Activated T-cell treated with anti-CD3 and anti-CD28 coated beads, Interleukin-2, amount 50 U/mL, for 24 hours (primary cell): ENCODE results near the gene ZNF407.

Experiments
- DNase-seq: peaks from one replicate; pipeline ENCODE4 v3.0.0-alpha.2; 2020
- H3K27ac Mint-ChIP-seq: 2 replicates; pipeline ENCODE4 v1.8.0; 2020; ENCODE audit warnings: mild to moderate bottlenecking, mixed read lengths
- H3K27me3 Mint-ChIP-seq: 2 replicates; pipeline ENCODE4 v1.8.0; 2020; ENCODE audit warnings: mixed read lengths
- H3K36me3 Mint-ChIP-seq: 2 replicates; pipeline ENCODE4 v1.8.0; 2020; ENCODE audit warnings: low read depth, mixed read lengths
- H3K4me1 Mint-ChIP-seq: 2 replicates; pipeline ENCODE4 v1.8.0; 2020; ENCODE audit warnings: low read depth, mixed read lengths
- H3K4me3 Mint-ChIP-seq: 2 replicates; pipeline ENCODE4 v1.8.0; 2020; ENCODE audit warnings: mild to moderate bottlenecking, moderate library complexity, mixed read lengths
- H3K9me3 Mint-ChIP-seq: 2 replicates; pipeline ENCODE4 v1.8.0; 2020; ENCODE audit warnings: mixed read lengths

ZNF407 gene

DNA sequence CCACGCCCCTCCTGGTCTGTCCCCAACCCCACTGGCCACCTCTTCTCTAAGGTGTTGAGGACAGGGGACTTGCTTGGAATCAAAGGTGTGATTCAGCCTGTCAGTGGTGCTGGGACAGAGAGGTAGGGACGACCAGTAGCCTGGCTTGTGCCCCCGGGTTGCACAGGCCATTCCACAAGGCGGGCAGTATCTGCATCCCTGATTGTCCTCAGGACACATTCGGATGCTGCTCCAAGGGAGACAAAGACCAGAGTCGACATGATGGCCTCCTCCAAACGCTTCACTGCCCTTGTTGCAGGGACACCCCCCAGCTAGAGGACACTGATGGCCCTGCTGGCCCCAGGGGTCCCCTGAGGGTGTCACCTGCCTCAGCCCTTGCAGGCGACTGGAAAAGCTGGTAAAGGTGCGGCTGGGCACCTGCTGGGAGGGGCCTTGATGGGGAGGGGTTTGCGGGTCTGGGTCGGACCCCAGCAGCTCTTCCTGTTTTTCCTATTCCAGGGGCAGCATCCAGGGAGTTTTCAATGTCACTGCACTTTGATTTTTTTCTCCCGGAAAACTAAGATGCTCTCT, 513.3 kb downstream of the ZNF407 start:
- Mint-ChIP-seq H3K27me3 (no peaks in the 10 kb centered on the region), H3K27ac (no peak overlapping the region), H3K9me3 (no peaks in the 10 kb centered on the region), H3K4me3 (no peak overlapping the region), H3K36me3 (no peaks in the 10 kb centered on the region), H3K4me1 (no peaks in the 10 kb centered on the region)
- DNase-seq, result no peak

DNA sequence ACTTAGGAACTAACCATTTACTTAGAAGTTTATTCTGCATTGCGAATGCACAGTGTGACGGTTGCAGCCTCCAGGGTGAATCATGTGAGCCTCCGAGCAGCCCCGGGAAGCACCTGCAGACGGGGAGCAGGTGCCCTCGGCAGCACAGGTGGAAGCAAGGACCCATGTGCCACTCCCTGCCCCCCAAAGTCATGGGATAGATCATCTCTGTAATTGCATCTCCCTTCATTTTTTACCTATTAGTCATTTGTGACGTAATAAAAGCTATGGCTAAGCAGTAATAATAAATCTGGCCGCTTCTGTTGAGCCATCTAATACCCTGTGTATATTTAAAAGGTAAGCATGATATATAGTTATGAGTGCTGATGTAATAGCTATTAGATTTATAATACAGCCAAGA, 514.1 kb downstream of the ZNF407 start:
- no peak overlapping the region for H3K27ac Mint-ChIP-seq
- H3K27me3 Mint-ChIP-seq, result no peaks in the 10 kb centered on the region
- H3K9me3 Mint-ChIP-seq, result no peaks in the 10 kb centered on the region
- H3K4me3 Mint-ChIP-seq, result no peak overlapping the region
- no peak for DNase-seq
- no peaks in the 10 kb centered on the region for H3K36me3 Mint-ChIP-seq
- no peaks in the 10 kb centered on the region for H3K4me1 Mint-ChIP-seq

DNA sequence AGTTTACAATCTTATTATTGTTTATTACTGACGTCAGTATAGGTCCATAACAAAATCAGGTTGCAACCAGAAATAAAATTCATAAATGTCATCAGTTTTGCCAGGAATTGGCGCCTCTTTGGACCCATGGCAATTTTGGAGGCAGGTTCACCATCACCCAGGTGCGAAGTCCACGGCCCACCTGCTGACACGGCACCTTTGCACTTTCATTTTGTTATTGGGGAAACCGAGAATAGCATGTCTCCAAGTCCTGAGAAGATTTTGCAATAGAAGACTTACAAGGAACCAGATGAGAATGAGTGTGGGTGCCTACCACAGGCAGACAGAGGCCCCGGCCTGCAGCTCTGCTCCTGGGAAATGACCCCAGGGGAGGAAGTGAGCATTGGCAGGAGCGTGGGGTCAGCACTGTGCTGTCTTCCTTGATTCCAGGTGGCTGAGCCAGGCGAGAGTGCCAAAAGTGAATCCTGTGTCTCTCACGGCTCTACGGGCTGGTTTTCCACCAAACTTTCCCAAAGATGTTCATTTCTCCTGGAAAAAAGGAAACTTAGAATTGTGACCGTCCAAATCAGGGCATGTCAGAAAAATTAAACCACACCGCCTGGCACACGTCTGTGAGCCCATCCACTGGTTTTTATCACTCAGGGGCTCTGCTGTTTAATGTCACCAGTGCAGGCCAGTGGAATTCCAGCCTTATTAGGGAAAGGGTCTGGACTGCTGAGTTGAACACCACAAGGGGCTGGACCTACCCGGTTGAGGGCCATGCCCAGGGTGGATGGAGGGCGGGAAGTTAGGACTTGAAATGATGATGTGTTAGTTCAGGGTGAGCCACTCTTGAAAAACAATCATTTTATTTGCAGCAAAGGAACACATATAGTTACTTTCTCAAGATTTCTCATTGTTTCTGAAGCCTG, 514.8 kb downstream of the ZNF407 start:
- no peaks in the 10 kb centered on the region for H3K4me1 Mint-ChIP-seq
- H3K9me3 Mint-ChIP-seq, result no peaks in the 10 kb centered on the region
- H3K4me3 Mint-ChIP-seq, result no peak overlapping the region
- H3K27ac Mint-ChIP-seq, result no peak overlapping the region
- H3K27me3 Mint-ChIP-seq, result no peaks in the 10 kb centered on the region
- DNase-seq, result no peak
- H3K36me3 Mint-ChIP-seq, result no peaks in the 10 kb centered on the region

GRCh38 chr18:75113455-75113854, 515.8 kb downstream of the ZNF407 start:
- no peak for DNase-seq
- no peaks in the 10 kb centered on the region for H3K9me3 Mint-ChIP-seq
- no peak overlapping the region for H3K27ac Mint-ChIP-seq
- H3K36me3 Mint-ChIP-seq, result no peaks in the 10 kb centered on the region
- no peaks in the 10 kb centered on the region for H3K27me3 Mint-ChIP-seq
- no peaks in the 10 kb centered on the region for H3K4me1 Mint-ChIP-seq
- H3K4me3 Mint-ChIP-seq, result no peak overlapping the region

- Mint-ChIP-seq H3K4me3 (no peak overlapping the region), H3K9me3 (no peaks in the 10 kb centered on the region), H3K27me3 (no peaks in the 10 kb centered on the region), H3K4me1 (no peaks in the 10 kb centered on the region), H3K27ac (no peak overlapping the region), H3K36me3 (no peaks in the 10 kb centered on the region)
- no peak for DNase-seq
Measured at GRCh38 chr18:75114231-75114764, 516.6 kb downstream of the ZNF407 start.
